ENCODE measurements around the gene CAT. TPM values are rescaled to one million over a fixed set of nuclear protein-coding genes. Genes with fewer than 3 reads are reported as not detected.

The CAT gene
- total RNA-seq, 1 donor from 2014 or later, result 69.2 TPM

GRCh38 chr11:34403431-34403830, 35.3 kb upstream of the CAT start:
- Histone ChIP-seq H3K27me3 (no peaks in the 10 kb centered on the region), H3K4me3 (no peak overlapping the region), H3K27ac (no peak overlapping the region), H3K9me3 (no peaks in the 10 kb centered on the region), H3K36me3 (no peaks in the 10 kb centered on the region), H3K4me1 (no peaks in the 10 kb centered on the region)
- intact Hi-C loops (cut with DNase I), result no loop called here
- no peak for DNase-seq (ENCODE audit: low spot score in 2 of 2)
- TF ChIP-seq CTCF (IDR thresholded peaks at IDR 0.05), result no peak

- no peak for TF ChIP-seq CTCF (IDR thresholded peaks at IDR 0.05)
Observed at GRCh38 chr11:34404280-34404679, 34.5 kb upstream of the CAT start.

GRCh38 chr11:34405079-34405858, 33.5 kb upstream of the CAT start:
- no peak for TF ChIP-seq CTCF (IDR thresholded peaks at IDR 0.05)
- Histone ChIP-seq H3K27ac (no peak overlapping the region), H3K4me1 (no peaks in the 10 kb centered on the region), H3K9me3 (no peaks in the 10 kb centered on the region), H3K27me3 (no peaks in the 10 kb centered on the region), H3K4me3 (no peak overlapping the region), H3K36me3 (no peaks in the 10 kb centered on the region)
- intact Hi-C loops (cut with DNase I), result no loop called here
- DNase-seq (ENCODE audit: low spot score in 2 of 2), result no peak

More at GRCh38 chr11:34404280-34404679, 34.5 kb upstream of the CAT start:
- DNase-seq (ENCODE audit: low spot score in 2 of 2), result no peak
- no peaks in the 10 kb centered on the region for H3K36me3 ChIP-seq
- no peak overlapping the region for H3K4me3 ChIP-seq
- intact Hi-C loops (cut with DNase I), result no loop called here
- H3K27me3 ChIP-seq, result no peaks in the 10 kb centered on the region
- no peaks in the 10 kb centered on the region for H3K4me1 ChIP-seq
- no peaks in the 10 kb centered on the region for H3K9me3 ChIP-seq
- H3K27ac ChIP-seq, result no peak overlapping the region

GRCh38 chr11:34406413-34406812, 32.3 kb upstream of the CAT start:
- Histone ChIP-seq H3K4me3 (no peak overlapping the region), H3K4me1 (no peaks in the 10 kb centered on the region), H3K27ac (no peak overlapping the region), H3K27me3 (no peaks in the 10 kb centered on the region), H3K36me3 (no peaks in the 10 kb centered on the region), H3K9me3 (no peaks in the 10 kb centered on the region)
- no peak for DNase-seq (ENCODE audit: low spot score in 2 of 2)
- no peak for TF ChIP-seq CTCF (IDR thresholded peaks at IDR 0.05)
- intact Hi-C loops (cut with DNase I), result no loop called here

GRCh38 chr11:34407121-34407813, 31.5 kb upstream of the CAT start:
- DNase-seq (ENCODE audit: low spot score in 2 of 2), result no peak
- Histone ChIP-seq H3K27me3 (no peaks in the 10 kb centered on the region), H3K36me3 (no peaks in the 10 kb centered on the region), H3K4me1 (no peaks in the 10 kb centered on the region), H3K4me3 (no peak overlapping the region), H3K27ac (no peak overlapping the region), H3K9me3 (no peaks in the 10 kb centered on the region)
- intact Hi-C loops (cut with DNase I), result no loop called here
- no peak for TF ChIP-seq CTCF (IDR thresholded peaks at IDR 0.05)

Data from ascending aorta (tissue), 2 donors.